HepG2 (cell line): ENCODE data around the gene OR2B3. TPM values are rescaled to one million over a fixed set of nuclear protein-coding genes. Genes with fewer than 3 reads are reported as not detected.

Experiments
- ATAC-seq: fragments of 200-7000 bp; cut with Tn5 transposase; 3 replicates; pipeline ENCODE4 v1.9.1; 2020; ENCODE audit warnings: mild to moderate bottlenecking, moderate library complexity
- BruUV-seq: library from RNA; stranded (reverse); fragments of 400-500 nt; replicated peaks from 2 replicates; lab custom pipeline; 2021; lab: Mats Ljungman, UMichigan
- CTCF ChIA-PET: fragments of 300-600 bp; formaldehyde crosslinking; extraction: SDS; loops from one replicate; lab custom pipeline; 2021; ENCODE audit warnings: low total read pairs, inconsistent platforms, low intra/inter-chr PET ratio; lab: Yijun Ruan, JAX
- POLR2A ChIA-PET: fragments of 350-600 bp; sonication (Branson Sonifier 250); formaldehyde crosslinking; loops from one replicate; lab custom pipeline; 2020; ENCODE audit warnings: antibody characterized with exemption, inconsistent platforms; lab: Yijun Ruan, JAX
- DNase-seq: peaks from one replicate; pipeline ENCODE4 v3.0.0-alpha.2; 2015; ENCODE audit warnings: low spot score
- FAIRE-seq: peaks from 3 replicates; lab custom pipeline; 2011; peaks lifted over from hg19 to GRCh38; lab: Jason Lieb, UNC
- H2AFZ ChIP-seq: one replicate; pipeline ENCODE4 v1.6.1; 2011; ENCODE audit warnings: low read length, inconsistent platforms
- H3K27ac ChIP-seq: fragments of 300-600 bp; 3 replicates; pipeline ENCODE4 v1.8.0; 2011; ENCODE audit warnings: mixed run types, mild to moderate bottlenecking, mixed read lengths, low read length, inconsistent platforms; ENCODE audit not compliant: insufficient read depth; ENCODE audit errors: extremely low read length
- H3K27me3 ChIP-seq, 2 experiments: fragments of 200-600 bp in 1 of 2; 2 replicates in 1 of 2; 3 replicates in 1 of 2; pipeline versions ENCODE4 v1.6.0 to v1.8.0; 2011; ENCODE audit warnings: low read length in 2 of 2, mild to moderate bottlenecking in 2 of 2, moderate library complexity in 2 of 2, inconsistent platforms in 1 of 2; ENCODE audit not compliant: insufficient read depth in 2 of 2, control insufficient read depth in 1 of 2
- H3K36me3 ChIP-seq, 2 experiments: fragments of 200-600 bp in 1 of 2; replicated peaks in 1 of 2; 2 replicates in 1 of 2; 3 replicates in 1 of 2; pipeline versions ENCODE4 v1.5.1 to v1.8.0; 2011; ENCODE audit warnings: low read length in 2 of 2, inconsistent platforms in 1 of 2; ENCODE audit not compliant: insufficient read depth in 2 of 2, control insufficient read depth in 1 of 2
- H3K4me1 ChIP-seq: 2 replicates; pipeline ENCODE4 v1.5.1; 2012; ENCODE audit warnings: low read length, inconsistent platforms; ENCODE audit not compliant: insufficient read depth
- H3K4me2 ChIP-seq: 2 replicates; pipeline ENCODE4 v1.6.0; 2011; ENCODE audit warnings: low read depth, low read length, inconsistent platforms
- H3K4me3 ChIP-seq, 3 experiments: fragments of 200-600 bp in 1 of 3; sonication (generic), shearing (Covaris generic) in 1 of 3; replicated peaks in 1 of 3; 2 replicates each; pipeline ENCODE4 v1.5.1; 2011 to 2016; ENCODE audit warnings: low read length in 3 of 3, inconsistent platforms in 2 of 3, low read depth in 2 of 3, mild to moderate bottlenecking in 2 of 3, control low read depth in 1 of 3, mixed read lengths in 1 of 3; ENCODE audit not compliant: insufficient read depth in 1 of 3
- H3K79me2 ChIP-seq: one replicate; pipeline ENCODE4 v1.6.1; 2011; ENCODE audit warnings: low read length, inconsistent platforms; ENCODE audit not compliant: insufficient read depth
- H3K9ac ChIP-seq: 2 replicates; pipeline ENCODE4 v1.6.0; 2011; ENCODE audit warnings: mild to moderate bottlenecking, low read depth, low read length, inconsistent platforms; ENCODE audit not compliant: insufficient read depth
- H3K9me3 ChIP-seq: 2 replicates; pipeline ENCODE4 v1.5.1; 2012; ENCODE audit warnings: mild to moderate bottlenecking, low read length
- H4K20me1 ChIP-seq: 2 replicates; pipeline ENCODE4 v1.6.0; 2011; ENCODE audit warnings: inconsistent platforms, mild to moderate bottlenecking, low read length, moderate library complexity; ENCODE audit not compliant: insufficient read depth
- BHLHE40 ChIP-seq: IDR thresholded peaks from 2 replicates; pipeline ENCODE4 v1.6.1; 2011; ENCODE audit warnings: low read length, improper control_type of control experiment
- FOXK2 ChIP-seq: fragments of 450-650 bp; IDR thresholded peaks from 2 replicates; pipeline ENCODE4 v1.6.1; 2016
- HDAC6 ChIP-seq: fragments of 200-600 bp; sonication (generic); IDR thresholded peaks from 2 replicates; pipeline ENCODE4 v1.7.0; 2017; ENCODE audit warnings: mild to moderate bottlenecking, antibody characterized with exemption, low read length, low read depth
- MIER2 ChIP-seq: IDR thresholded peaks from 2 replicates; pipeline ENCODE4 v1.6.1; 2016; ENCODE audit warnings: missing biosample characterization, missing genetic modification reagents
- NPAS2 ChIP-seq: sonication (generic); formaldehyde crosslinking; IDR thresholded peaks from 2 replicates; pipeline ENCODE4 v1.8.0; 2022; ENCODE audit warnings: mild to moderate bottlenecking, missing genetic modification reagents, borderline replicate concordance
- PAX8 ChIP-seq: sonication (generic); formaldehyde crosslinking; IDR thresholded peaks from 2 replicates; pipeline ENCODE4 v1.8.0; 2022; ENCODE audit warnings: mild to moderate bottlenecking, missing genetic modification reagents, borderline replicate concordance
- PRMT3 ChIP-seq: sonication (generic); formaldehyde crosslinking; IDR thresholded peaks from 2 replicates; pipeline ENCODE4 v1.8.1; 2022; ENCODE audit warnings: low read depth, mild to moderate bottlenecking, moderate library complexity, missing genetic modification reagents, borderline replicate concordance
- SMYD3 ChIP-seq: sonication (generic); formaldehyde crosslinking; IDR thresholded peaks from 2 replicates; pipeline ENCODE4 v1.8.1; 2023; ENCODE audit warnings: mild to moderate bottlenecking, missing genetic modification reagents
- ZFP36L1 ChIP-seq: sonication (generic); formaldehyde crosslinking; IDR thresholded peaks from 2 replicates; pipeline ENCODE4 v1.8.0; 2022; ENCODE audit warnings: mild to moderate bottlenecking, missing genetic modification reagents, moderate library complexity
- ZMYM4 ChIP-seq: sonication (generic); formaldehyde crosslinking; IDR thresholded peaks from 2 replicates; pipeline ENCODE4 v1.8.1; 2023; ENCODE audit warnings: mild to moderate bottlenecking, missing genetic modification reagents
- ZNF274 ChIP-seq: sonication (generic); formaldehyde crosslinking; IDR thresholded peaks from 2 replicates; pipeline ENCODE4 v1.5.1; 2020; ENCODE audit warnings: mild to moderate bottlenecking, missing genetic modification reagents
- ZNF30 ChIP-seq: sonication (generic); formaldehyde crosslinking; IDR thresholded peaks from 2 replicates; pipeline ENCODE4 v1.5.0; 2020; ENCODE audit warnings: mild to moderate bottlenecking, missing genetic modification reagents
- ZNF33A ChIP-seq: sonication (generic); formaldehyde crosslinking; IDR thresholded peaks from 2 replicates; pipeline ENCODE4 v1.5.1; 2020; ENCODE audit warnings: missing genetic modification reagents, mild to moderate bottlenecking, moderate library complexity, borderline replicate concordance
- ZNF382 ChIP-seq: sonication (generic); formaldehyde crosslinking; IDR thresholded peaks from 2 replicates; pipeline ENCODE4 v1.5.0; 2020; ENCODE audit warnings: missing genetic modification reagents, mild to moderate bottlenecking, borderline replicate concordance
- WGBS: methylation state at CpG from one replicate; pipeline ENCODE4 v1.1.6; 2017; ENCODE audit warnings: low lambda C conversion rate; 5-methylcytosine and 5-hydroxymethylcytosine counted together
- in situ Hi-C: cut with HindIII; loops from 2 replicates; pipeline ENCODE4 v1.10.0; 2017; ENCODE audit warnings: low pct_unique_long_range_greater_than_20kb; ENCODE audit not compliant: extremely low pct_ligation_motif_present
- intact Hi-C: fragments of 100-400 bp; cut with micrococcal nuclease; formaldehyde crosslinking; loops from one replicate; pipeline ENCODE4 v1.10.0; 2022; ENCODE audit not compliant: unreplicated experiment
- polyA plus RNA-seq, 8 experiments: library from polyadenylated mRNA; depleted of rRNA in 3 of 8; stranded (reverse) in 7 of 8; unstranded in 1 of 8; fragments of >200 nt; fragmentation: Illumina TruSeq in 4 of 8; extraction: Trizol in 4 of 8; gene quantifications; 2 replicates each; pipeline versions ENCODE4 v1.2.1 to v1.2.3, GENCODE V29; 2011 to 2016; ENCODE audit warnings: low read depth in 4 of 8, missing spikeins in 1 of 8, mixed read lengths in 1 of 8; ENCODE audit not compliant: insufficient read depth in 1 of 8
- total RNA-seq, 5 experiments: library from RNA; depleted of rRNA; stranded (reverse); fragments of >200 nt; fragmentation: Illumina TruSeq; extraction: Trizol; gene quantifications; 2 replicates each; pipeline ENCODE4 v1.2.3, GENCODE V29; 2016; ENCODE audit warnings: low read depth in 1 of 5
- TF ChIP-seq, protein P1 (sequence below): sonication (generic); formaldehyde crosslinking; IDR thresholded peaks from 2 replicates; pipeline ENCODE4 v1.9.0; 2021; ENCODE audit warnings: missing genetic modification reagents, mild to moderate bottlenecking, borderline replicate concordance
- TF ChIP-seq, protein P2 (sequence below): sonication (generic); formaldehyde crosslinking; IDR thresholded peaks from 2 replicates; pipeline ENCODE4 v1.8.0; 2022; ENCODE audit warnings: mild to moderate bottlenecking, missing genetic modification reagents; ENCODE audit not compliant: insufficient replicate concordance
- TF ChIP-seq, protein P3 (sequence below): sonication (generic); formaldehyde crosslinking; IDR thresholded peaks from 2 replicates; pipeline ENCODE4 v1.4.0; 2020; ENCODE audit warnings: missing genetic modification reagents
- TF ChIP-seq, protein P4 (sequence below), 2 experiments: IDR thresholded peaks; 2 replicates each; pipeline ENCODE4 v1.6.1; 2011 to 2012; ENCODE audit warnings: low read length in 2 of 2, borderline replicate concordance in 1 of 2, low read depth in 1 of 2, mild to moderate bottlenecking in 1 of 2, moderate library complexity in 1 of 2

The OR2B3 gene
- total and polyA plus RNA-seq, 2 of the 13 experiments (the other 11 are each of a cell fraction or from before 2014, with no cell fraction given): not detected

DNA sequence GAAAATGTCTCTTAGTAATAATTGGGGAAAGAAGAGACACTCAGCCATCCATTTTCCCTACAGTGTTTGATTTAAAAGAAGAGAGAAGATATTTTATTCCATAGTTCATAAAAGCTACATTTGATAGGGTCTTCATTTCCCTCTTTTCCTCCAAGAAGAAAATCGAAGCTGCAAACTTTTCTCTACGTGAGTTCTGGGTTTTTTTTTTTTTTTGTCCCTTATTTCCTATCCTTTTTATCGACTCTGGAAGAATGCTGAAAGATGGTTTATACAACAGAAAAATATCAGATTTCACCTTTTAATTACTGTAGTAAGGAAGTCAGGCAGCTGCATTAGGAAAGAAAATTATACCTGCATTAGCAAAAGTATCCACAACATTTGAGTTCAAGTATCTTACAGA, 12.1 kb upstream of the OR2B3 start, which contains the start of gene OR2J1:
OR2J1 (plus strand) TSS at position 301 of the 400 bp plus-strand sequence. CDS start 1,453 bp downstream, outside the sequence.
- Histone ChIP-seq H3K9ac (no peak within 1 kb of the TSS), H3K4me1 (no peaks in the 10 kb centered on the region), H3K4me2 (no peak within 1 kb of the TSS), H3K79me2 (no peaks in the 10 kb centered on the region), H3K9me3 (no peaks in the 10 kb centered on the region), H3K27ac (no peak within 1 kb of the TSS), H3K36me3 (no peaks in the 10 kb centered on the region), H3K27me3 (no peaks in the 10 kb centered on the region; a peak in 1 of 5 replicates), H2AFZ (no peak within 1 kb of the TSS), H3K4me3 (no peak within 1 kb of the TSS), H4K20me1 (no peaks in the 10 kb centered on the region)
- intact Hi-C loops: no loop called here
- in situ Hi-C loops: no loop called here
- CTCF ChIA-PET: no interaction called here
- BruUV-seq: no TSS peak
- DNase-seq (no peak), FAIRE-seq (no peak), ATAC-seq (no peak)
- POLR2A ChIA-PET: no interaction called here
- WGBS: 2% methylated on average over 3 of the region's 3 CpGs
- TF ChIP-seq FOXK2 (no peak), ZNF382 (CRISPR knock-in tag) (no peak), ZMYM4 (no peak), HDAC6 (no peak), BHLHE40 (no peak), ZFP36L1 (no peak), ZNF274 (CRISPR knock-in tag) (no peak), ZNF33A (no peak), SMYD3 (CRISPR knock-in tag) (no peak), ZNF30 (CRISPR knock-in tag) (no peak), MIER2 (CRISPR knock-in tag) (no peak), NPAS2 (CRISPR knock-in tag) (no peak), PRMT3 (CRISPR knock-in tag) (no peak), PAX8 (CRISPR knock-in tag) (no peak)
- TF ChIP-seq, protein P1, sequence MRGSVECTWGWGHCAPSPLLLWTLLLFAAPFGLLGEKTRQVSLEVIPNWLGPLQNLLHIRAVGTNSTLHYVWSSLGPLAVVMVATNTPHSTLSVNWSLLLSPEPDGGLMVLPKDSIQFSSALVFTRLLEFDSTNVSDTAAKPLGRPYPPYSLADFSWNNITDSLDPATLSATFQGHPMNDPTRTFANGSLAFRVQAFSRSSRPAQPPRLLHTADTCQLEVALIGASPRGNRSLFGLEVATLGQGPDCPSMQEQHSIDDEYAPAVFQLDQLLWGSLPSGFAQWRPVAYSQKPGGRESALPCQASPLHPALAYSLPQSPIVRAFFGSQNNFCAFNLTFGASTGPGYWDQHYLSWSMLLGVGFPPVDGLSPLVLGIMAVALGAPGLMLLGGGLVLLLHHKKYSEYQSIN (CRISPR knock-in tag): no peak
- TF ChIP-seq, protein P2, sequence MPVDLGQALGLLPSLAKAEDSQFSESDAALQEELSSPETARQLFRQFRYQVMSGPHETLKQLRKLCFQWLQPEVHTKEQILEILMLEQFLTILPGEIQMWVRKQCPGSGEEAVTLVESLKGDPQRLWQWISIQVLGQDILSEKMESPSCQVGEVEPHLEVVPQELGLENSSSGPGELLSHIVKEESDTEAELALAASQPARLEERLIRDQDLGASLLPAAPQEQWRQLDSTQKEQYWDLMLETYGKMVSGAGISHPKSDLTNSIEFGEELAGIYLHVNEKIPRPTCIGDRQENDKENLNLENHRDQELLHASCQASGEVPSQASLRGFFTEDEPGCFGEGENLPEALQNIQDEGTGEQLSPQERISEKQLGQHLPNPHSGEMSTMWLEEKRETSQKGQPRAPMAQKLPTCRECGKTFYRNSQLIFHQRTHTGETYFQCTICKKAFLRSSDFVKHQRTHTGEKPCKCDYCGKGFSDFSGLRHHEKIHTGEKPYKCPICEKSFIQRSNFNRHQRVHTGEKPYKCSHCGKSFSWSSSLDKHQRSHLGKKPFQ (CRISPR knock-in tag): no peak
- TF ChIP-seq, protein P3, sequence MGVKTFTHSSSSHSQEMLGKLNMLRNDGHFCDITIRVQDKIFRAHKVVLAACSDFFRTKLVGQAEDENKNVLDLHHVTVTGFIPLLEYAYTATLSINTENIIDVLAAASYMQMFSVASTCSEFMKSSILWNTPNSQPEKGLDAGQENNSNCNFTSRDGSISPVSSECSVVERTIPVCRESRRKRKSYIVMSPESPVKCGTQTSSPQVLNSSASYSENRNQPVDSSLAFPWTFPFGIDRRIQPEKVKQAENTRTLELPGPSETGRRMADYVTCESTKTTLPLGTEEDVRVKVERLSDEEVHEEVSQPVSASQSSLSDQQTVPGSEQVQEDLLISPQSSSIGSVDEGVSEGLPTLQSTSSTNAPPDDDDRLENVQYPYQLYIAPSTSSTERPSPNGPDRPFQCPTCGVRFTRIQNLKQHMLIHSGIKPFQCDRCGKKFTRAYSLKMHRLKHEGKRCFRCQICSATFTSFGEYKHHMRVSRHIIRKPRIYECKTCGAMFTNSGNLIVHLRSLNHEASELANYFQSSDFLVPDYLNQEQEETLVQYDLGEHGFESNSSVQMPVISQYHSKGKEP (CRISPR knock-in tag): no peak
- TF ChIP-seq, protein P4, sequence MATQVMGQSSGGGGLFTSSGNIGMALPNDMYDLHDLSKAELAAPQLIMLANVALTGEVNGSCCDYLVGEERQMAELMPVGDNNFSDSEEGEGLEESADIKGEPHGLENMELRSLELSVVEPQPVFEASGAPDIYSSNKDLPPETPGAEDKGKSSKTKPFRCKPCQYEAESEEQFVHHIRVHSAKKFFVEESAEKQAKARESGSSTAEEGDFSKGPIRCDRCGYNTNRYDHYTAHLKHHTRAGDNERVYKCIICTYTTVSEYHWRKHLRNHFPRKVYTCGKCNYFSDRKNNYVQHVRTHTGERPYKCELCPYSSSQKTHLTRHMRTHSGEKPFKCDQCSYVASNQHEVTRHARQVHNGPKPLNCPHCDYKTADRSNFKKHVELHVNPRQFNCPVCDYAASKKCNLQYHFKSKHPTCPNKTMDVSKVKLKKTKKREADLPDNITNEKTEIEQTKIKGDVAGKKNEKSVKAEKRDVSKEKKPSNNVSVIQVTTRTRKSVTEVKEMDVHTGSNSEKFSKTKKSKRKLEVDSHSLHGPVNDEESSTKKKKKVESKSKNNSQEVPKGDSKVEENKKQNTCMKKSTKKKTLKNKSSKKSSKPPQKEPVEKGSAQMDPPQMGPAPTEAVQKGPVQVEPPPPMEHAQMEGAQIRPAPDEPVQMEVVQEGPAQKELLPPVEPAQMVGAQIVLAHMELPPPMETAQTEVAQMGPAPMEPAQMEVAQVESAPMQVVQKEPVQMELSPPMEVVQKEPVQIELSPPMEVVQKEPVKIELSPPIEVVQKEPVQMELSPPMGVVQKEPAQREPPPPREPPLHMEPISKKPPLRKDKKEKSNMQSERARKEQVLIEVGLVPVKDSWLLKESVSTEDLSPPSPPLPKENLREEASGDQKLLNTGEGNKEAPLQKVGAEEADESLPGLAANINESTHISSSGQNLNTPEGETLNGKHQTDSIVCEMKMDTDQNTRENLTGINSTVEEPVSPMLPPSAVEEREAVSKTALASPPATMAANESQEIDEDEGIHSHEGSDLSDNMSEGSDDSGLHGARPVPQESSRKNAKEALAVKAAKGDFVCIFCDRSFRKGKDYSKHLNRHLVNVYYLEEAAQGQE (IDR thresholded peaks at IDR 0.05; ENCODE audit: borderline replicate concordance in 1 of 2, low read depth in 1 of 2, low read length in 2 of 2): no peak
